Fibroblast of lung (primary cell): Measurements from ENCODE around the gene PCSK2.

Experiments
- CTCF ChIP-seq, 2 donors: IDR thresholded peaks in 1 of 2; conservative IDR thresholded peaks in 1 of 2; 1 replicate in 1 of 2; 2 replicates in 1 of 2; pipeline ENCODE4 v1.5.1; 2011 to 2012; ENCODE audit warnings: low read length in 2 of 2, control low read depth in 1 of 2, inconsistent platforms in 1 of 2, low read depth in 1 of 2, mild to moderate bottlenecking in 1 of 2
- EZH2 ChIP-seq: IDR thresholded peaks from 2 replicates; pipeline ENCODE4 v1.5.1; 2012; ENCODE audit warnings: low read length, control low read depth, mild to moderate bottlenecking; ENCODE audit errors: missing control alignments

DNA sequence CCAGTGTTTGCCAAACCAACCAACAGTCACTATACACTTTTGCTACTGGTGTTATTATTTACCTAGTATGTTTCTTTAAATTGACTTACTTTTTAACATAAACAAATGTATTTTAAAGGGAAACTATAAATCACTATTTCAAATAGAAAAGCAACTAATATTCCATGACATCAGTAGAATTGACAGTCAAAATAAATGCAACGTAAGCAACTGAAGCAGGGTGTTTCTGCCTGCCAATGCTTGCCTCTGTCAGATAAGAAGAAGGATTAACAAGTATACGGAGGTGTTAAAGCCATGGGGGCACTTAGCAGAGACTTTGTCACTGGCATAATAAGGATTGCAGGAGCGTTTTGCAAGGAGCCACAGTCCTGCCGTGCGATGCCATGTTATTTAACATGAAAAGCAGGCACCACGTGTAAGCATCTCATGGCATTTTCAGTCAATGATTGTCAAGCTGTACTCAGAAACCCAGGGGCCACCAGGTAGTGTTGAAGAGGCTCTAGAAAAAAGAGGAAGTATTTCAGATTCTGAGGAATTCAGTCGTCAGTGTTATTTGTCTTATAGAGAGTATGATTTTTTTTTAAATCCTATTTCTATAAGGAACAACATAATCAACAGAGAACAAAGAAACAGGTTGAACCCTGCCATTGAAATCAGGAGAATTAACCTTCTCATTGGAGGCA, 172.6 kb downstream of the PCSK2 start:
- TF ChIP-seq CTCF (conservative IDR thresholded peaks at IDR 0.05 in 1 of 2, IDR thresholded peaks at IDR 0.05 in 1 of 2; ENCODE audit: low read depth in 1 of 2, low read length in 2 of 2) (no peak), EZH2 (no peak)
